SKM-1 treated with dmso at 0.1 percent for 144 hours (cell line): Measurements from ENCODE around the gene ZNF385B.
A peak's percentile ranks its signal among the peaks of the same experiment; 100 is the strongest.

ENCODE experiments used
- DNase-seq: peaks from one replicate; lab custom pipeline; 2025; ENCODE audit not compliant: unreplicated experiment; lab: John Stamatoyannopoulos, UW

ZNF385B gene

GRCh38 chr2:179454443-179455171 is 406.8 kb downstream of the ZNF385B start:
- DNase-seq, result no peak

GRCh38 chr2:179449010-179449409 is 412.4 kb downstream of the ZNF385B start:
- DNase-seq, result no peak

GRCh38 chr2:179447839-179448447 is 413.5 kb downstream of the ZNF385B start:
- DNase-seq, result no peak

- no peak for DNase-seq
Measured at GRCh38 chr2:179447421-179447820, 414.0 kb downstream of the ZNF385B start.

- no peak for DNase-seq
Measured at GRCh38 chr2:179446476-179447141, 414.8 kb downstream of the ZNF385B start.

- DNase-seq, result no peak
Measured at GRCh38 chr2:179444056-179444455, 417.4 kb downstream of the ZNF385B start.

GRCh38 chr2:179443180-179443579 is 418.2 kb downstream of the ZNF385B start:
- DNase-seq, result no peak

- DNase-seq, result no peak
Measured at GRCh38 chr2:179442206-179442605, 419.2 kb downstream of the ZNF385B start.

GRCh38 chr2:179441551-179441950 is 419.9 kb downstream of the ZNF385B start:
- no peak for DNase-seq

- peak; percentile 35 for DNase-seq
Measured at GRCh38 chr2:179440642-179441251, 420.7 kb downstream of the ZNF385B start.

- DNase-seq, result no peak
Measured at GRCh38 chr2:179438654-179439053, 422.8 kb downstream of the ZNF385B start.

GRCh38 chr2:179437430-179437829 is 424.0 kb downstream of the ZNF385B start:
- DNase-seq, result no peak

GRCh38 chr2:179435566-179435965 is 425.8 kb downstream of the ZNF385B start:
- no peak for DNase-seq

GRCh38 chr2:179435000-179435399 is 426.4 kb downstream of the ZNF385B start:
- DNase-seq, result no peak

GRCh38 chr2:179434357-179434756 is 427.1 kb downstream of the ZNF385B start:
- no peak for DNase-seq

- no peak for DNase-seq
Measured at GRCh38 chr2:179432751-179433150, 428.7 kb downstream of the ZNF385B start.

GRCh38 chr2:179429597-179429996 is 431.8 kb downstream of the ZNF385B start:
- DNase-seq, result no peak

GRCh38 chr2:179429060-179429471 is 432.3 kb downstream of the ZNF385B start:
- DNase-seq, result no peak

- DNase-seq, result no peak
Measured at GRCh38 chr2:179428649-179429048, 432.8 kb downstream of the ZNF385B start.

GRCh38 chr2:179427065-179427464 is 434.3 kb downstream of the ZNF385B start:
- DNase-seq, result no peak

GRCh38 chr2:179424571-179424970 is 436.8 kb downstream of the ZNF385B start:
- no peak for DNase-seq
